Left renal pelvis (tissue), 4 donors: ENCODE data around the gene TRERF1. TPM values are rescaled to one million over a fixed set of nuclear protein-coding genes. Genes with fewer than 3 reads are reported as not detected.

Experiments
- DNase-seq, 4 donors: peaks; one replicate each; pipeline ENCODE4 v3.0.0-alpha.2; 2013; ENCODE audit warnings: low read depth in 4 of 4, low spot score in 3 of 4
- polyA plus RNA-seq, 4 donors: library from polyadenylated mRNA; unstranded; fragments of 120-200 nt; gene quantifications; one replicate each; pipeline ENCODE4 v1.2.1, GENCODE V29; 2013; ENCODE audit not compliant: insufficient read length in 4 of 4

The TRERF1 gene
- polyA plus RNA-seq, 4 donors, result 13.0 to 18.6 (median 16.5) TPM

GRCh38 chr6:42263165-42263728, 188.5 kb downstream of the TRERF1 start:
- no peak for DNase-seq

- DNase-seq, result no peak
These were observed 190.8 kb downstream of the TRERF1 start for GRCh38 chr6:42260972-42261371.

GRCh38 chr6:42260396-42260888, 191.3 kb downstream of the TRERF1 start:
- DNase-seq, result no peak

GRCh38 chr6:42259841-42260395, 191.8 kb downstream of the TRERF1 start:
- DNase-seq, result no peak

GRCh38 chr6:42259286-42259685, 192.4 kb downstream of the TRERF1 start:
- no peak for DNase-seq

GRCh38 chr6:42257614-42258013, 194.1 kb downstream of the TRERF1 start:
- DNase-seq, result no peak

GRCh38 chr6:42257063-42257462, 194.7 kb downstream of the TRERF1 start:
- no peak for DNase-seq

- no peak for DNase-seq
These were observed 196.7 kb downstream of the TRERF1 start for GRCh38 chr6:42255050-42255449.

- no peak for DNase-seq
These were observed 197.2 kb downstream of the TRERF1 start for GRCh38 chr6:42254505-42254904.

GRCh38 chr6:42251911-42252637, 199.7 kb downstream of the TRERF1 start:
- no peak for DNase-seq

- DNase-seq, result no peak
These were observed 200.2 kb downstream of the TRERF1 start for GRCh38 chr6:42251500-42251899.

GRCh38 chr6:42250274-42250931, 201.3 kb downstream of the TRERF1 start:
- DNase-seq, result no peak

- DNase-seq, result no peak
These were observed 202.4 kb downstream of the TRERF1 start for GRCh38 chr6:42249279-42249678.

- DNase-seq, result no peak
These were observed 208.7 kb downstream of the TRERF1 start for GRCh38 chr6:42243046-42243445.

- no peak for DNase-seq
These were observed 209.8 kb downstream of the TRERF1 start for GRCh38 chr6:42241915-42242314.

GRCh38 chr6:42239736-42240375, 211.9 kb downstream of the TRERF1 start:
- no peak for DNase-seq

GRCh38 chr6:42239333-42239732, 212.4 kb downstream of the TRERF1 start:
- DNase-seq, result no peak

GRCh38 chr6:42237857-42238256, 213.9 kb downstream of the TRERF1 start:
- DNase-seq, result no peak

- DNase-seq, result no peak
These were observed 214.8 kb downstream of the TRERF1 start for GRCh38 chr6:42236682-42237473.

GRCh38 chr6:42236030-42236429, 215.7 kb downstream of the TRERF1 start:
- no peak for DNase-seq
